HepG2 (cell line): ENCODE data around the gene TSGA10. TPM values are rescaled to one million over a fixed set of nuclear protein-coding genes. Genes with fewer than 3 reads are reported as not detected.
A peak's percentile ranks its signal among the peaks of the same experiment; 100 is the strongest.

Source experiments
- CBX2 ChIP-seq, 2 experiments: fragments of 200-600 bp in 1 of 2; sonication (generic); formaldehyde crosslinking in 1 of 2; IDR thresholded peaks; 2 replicates each; pipeline versions ENCODE4 v1.7.0 to v1.8.1; 2018 to 2022; ENCODE audit warnings: low read depth in 2 of 2, low read length in 1 of 2, mild to moderate bottlenecking in 1 of 2, missing genetic modification reagents in 1 of 2
- GLMP ChIP-seq: sonication (generic); formaldehyde crosslinking; IDR thresholded peaks from 2 replicates; pipeline ENCODE4 v1.9.0; 2021; ENCODE audit warnings: missing genetic modification reagents, mild to moderate bottlenecking, borderline replicate concordance
- GRHL1 ChIP-seq: sonication (generic); formaldehyde crosslinking; conservative IDR thresholded peaks from 2 replicates; pipeline ENCODE4 v1.8.0; 2022; ENCODE audit warnings: missing genetic modification reagents
- HOXA9 ChIP-seq: sonication (generic); formaldehyde crosslinking; IDR thresholded peaks from 2 replicates; pipeline ENCODE4 v1.8.1; 2022; ENCODE audit warnings: missing genetic modification reagents, mild to moderate bottlenecking, moderate library complexity, borderline replicate concordance
- JUND ChIP-seq: sonication (generic); formaldehyde crosslinking; IDR thresholded peaks from 2 replicates; pipeline ENCODE4 v1.8.0; 2022; ENCODE audit warnings: mild to moderate bottlenecking, missing genetic modification reagents
- MEF2D ChIP-seq: sonication (generic); formaldehyde crosslinking; IDR thresholded peaks from 2 replicates; pipeline ENCODE4 v1.5.1; 2020; ENCODE audit warnings: mild to moderate bottlenecking, missing genetic modification reagents
- MIXL1 ChIP-seq: IDR thresholded peaks from 2 replicates; pipeline ENCODE4 v1.6.1; 2016
- SALL1 ChIP-seq: sonication (generic); formaldehyde crosslinking; IDR thresholded peaks from 2 replicates; pipeline ENCODE4 v1.8.0; 2022; ENCODE audit warnings: mild to moderate bottlenecking, missing genetic modification reagents
- SMAD3 ChIP-seq: sonication (generic); formaldehyde crosslinking; IDR thresholded peaks from 2 replicates; pipeline ENCODE4 v1.4.0; 2020; ENCODE audit warnings: missing genetic modification reagents
- TBP ChIP-seq: sonication (generic); formaldehyde crosslinking; IDR thresholded peaks from 2 replicates; pipeline ENCODE4 v1.5.0; 2020; ENCODE audit warnings: missing genetic modification reagents
- TCF12 ChIP-seq, 2 experiments: fragments of 450-650 bp in 1 of 2; sonication (generic) in 1 of 2; formaldehyde crosslinking in 1 of 2; IDR thresholded peaks; 2 replicates each; pipeline versions ENCODE4 v1.6.1 to v1.8.0; 2017 to 2022; ENCODE audit warnings: antibody characterized with exemption in 1 of 2, mild to moderate bottlenecking in 1 of 2, missing genetic modification reagents in 1 of 2, moderate library complexity in 1 of 2
- UBTF ChIP-seq: sonication (generic); formaldehyde crosslinking; IDR thresholded peaks from 2 replicates; pipeline ENCODE4 v1.4.0; 2020; ENCODE audit warnings: mild to moderate bottlenecking, missing genetic modification reagents
- ZHX2 ChIP-seq, 2 experiments: sonication (generic) in 1 of 2; formaldehyde crosslinking in 1 of 2; IDR thresholded peaks; 2 replicates each; pipeline versions ENCODE4 v1.6.1 to v1.9.0; 2014 to 2022; ENCODE audit warnings: antibody characterized with exemption in 1 of 2, borderline replicate concordance in 1 of 2, inconsistent platforms in 1 of 2, low read depth in 1 of 2, missing genetic modification reagents in 1 of 2
- ZNF33A ChIP-seq: sonication (generic); formaldehyde crosslinking; IDR thresholded peaks from 2 replicates; pipeline ENCODE4 v1.5.1; 2020; ENCODE audit warnings: missing genetic modification reagents, mild to moderate bottlenecking, moderate library complexity, borderline replicate concordance
- ZNF674 ChIP-seq: sonication (generic); formaldehyde crosslinking; IDR thresholded peaks from 2 replicates; pipeline ENCODE4 v1.5.0; 2020; ENCODE audit warnings: low read depth, mild to moderate bottlenecking, missing genetic modification reagents
- ZSCAN9 ChIP-seq: IDR thresholded peaks from 2 replicates; pipeline ENCODE4 v1.6.1; 2016; ENCODE audit warnings: borderline replicate concordance
- polyA plus RNA-seq, 8 experiments: library from polyadenylated mRNA; depleted of rRNA in 3 of 8; stranded (reverse) in 7 of 8; unstranded in 1 of 8; fragments of >200 nt; fragmentation: Illumina TruSeq in 4 of 8; extraction: Trizol in 4 of 8; gene quantifications; 2 replicates each; pipeline versions ENCODE4 v1.2.1 to v1.2.3, GENCODE V29; 2011 to 2016; ENCODE audit warnings: low read depth in 4 of 8, missing spikeins in 1 of 8, mixed read lengths in 1 of 8; ENCODE audit not compliant: insufficient read depth in 1 of 8
- total RNA-seq, 5 experiments: library from RNA; depleted of rRNA; stranded (reverse); fragments of >200 nt; fragmentation: Illumina TruSeq; extraction: Trizol; gene quantifications; 2 replicates each; pipeline ENCODE4 v1.2.3, GENCODE V29; 2016; ENCODE audit warnings: low read depth in 1 of 5

TSGA10 gene
- total and polyA plus RNA-seq, 2 of the 13 experiments (the other 11 are each of a cell fraction or from before 2014, with no cell fraction given), result 4.7 to 13.1 TPM

GRCh38 chr2:99180755-99181623 is 26.2 kb upstream of the TSGA10 start, which contains the start of the genes MITD1 and MRPL30 (continued):
- TF ChIP-seq JUND (CRISPR knock-in tag), result peak; percentile 80; the same call in 1 of the 2 replicates
- peak; percentile 97 for TF ChIP-seq MEF2D
- peak; percentile 95; the same call in 1 of the 2 replicates for TF ChIP-seq ZNF33A
- TF ChIP-seq GLMP (CRISPR knock-in tag), result no peak
- no peak for TF ChIP-seq HOXA9 (CRISPR knock-in tag)
- peak; percentile 94 for TF ChIP-seq UBTF (CRISPR knock-in tag)
- TF ChIP-seq SMAD3 (CRISPR knock-in tag), result peak; percentile 100
- peak; percentile 99 for TF ChIP-seq ZSCAN9 (CRISPR knock-in tag)
- TF ChIP-seq TBP (CRISPR knock-in tag), result no peak
- peak; percentile 89 for TF ChIP-seq ZHX2 (IDR thresholded peaks at IDR 0.05; ENCODE audit: low read depth)
- no peak for TF ChIP-seq ZHX2 (CRISPR knock-in tag; IDR thresholded peaks at IDR 0.05; ENCODE audit: borderline replicate concordance)
- no peak for TF ChIP-seq ZNF674 (CRISPR knock-in tag)
- TF ChIP-seq TCF12 (IDR thresholded peaks at IDR 0.05), result no peak
- TF ChIP-seq TCF12 (CRISPR knock-in tag; IDR thresholded peaks at IDR 0.05), result no peak
- peak; percentile 97 for TF ChIP-seq SALL1 (CRISPR knock-in tag)
- peak; percentile 94 for TF ChIP-seq MIXL1 (CRISPR knock-in tag)
- TF ChIP-seq CBX2 (IDR thresholded peaks at IDR 0.05; ENCODE audit: low read depth, low read length), result no peak; the same call in 1 of the 2 replicates
- no peak for TF ChIP-seq CBX2 (CRISPR knock-in tag; IDR thresholded peaks at IDR 0.05; ENCODE audit: low read depth)
- TF ChIP-seq GRHL1 (CRISPR knock-in tag), result no peak
- TF ChIP-seq, all 625 proteins: peak for 441
